Adrenal gland (tissue), 5 donors: ENCODE results near the gene FHL1.

Source experiments
- CTCF ChIP-seq, 6 experiments: fragments of 450-650 bp in 4 of 6; fragments of 200-600 bp in 2 of 6; sonication (generic) in 1 of 6; IDR thresholded peaks; 1 replicate in 5 of 6; 2 replicates in 1 of 6; pipeline versions ENCODE4 v1.5.1 to v1.8.0; 2016 to 2021; ENCODE audit warnings: antibody characterized with exemption in 6 of 6, mild to moderate bottlenecking in 2 of 6, moderate library complexity in 1 of 6
- POLR2A ChIP-seq, 2 donors: fragments of 450-650 bp; IDR thresholded peaks; one replicate each; pipeline ENCODE4 v1.6.1; 2017; ENCODE audit warnings: antibody characterized with exemption in 2 of 2, mild to moderate bottlenecking in 2 of 2, moderate library complexity in 1 of 2
- donor health status: DM: no; HTN: no; CAD: no.

GRCh38 chrX:136191171-136191570 lies 43.8 kb downstream of the FHL1 start:
- TF ChIP-seq POLR2A (IDR thresholded peaks at IDR 0.05) (no peak), CTCF (IDR thresholded peaks at IDR 0.05) (no peak)
